ENCODE data around the gene TRIML2. TPM values are rescaled to one million over a fixed set of nuclear protein-coding genes. Genes with fewer than 3 reads are reported as not detected.

The TRIML2 gene
- 0.17 TPM in 1 of 2 replicates, not detected in the other for total RNA-seq (2021)
- Bru-seq, nascent RNA = percentile 16 among the genes with signal in this experiment
- percentile 16 among the genes with signal in this experiment for BruChase-seq, experiment 1, labeled RNA remaining after a 2-hour chase
- BruChase-seq, experiment 2, labeled RNA remaining after a 6-hour chase = percentile 6 among the genes with signal in this experiment
- long read RNA-seq = 0 reads

- ChIA-PET POLR2A (ENCODE audit: low non-redundant PET) (no interaction called here), CTCF (no interaction called here)
- H3K36me3 ChIP-seq (ENCODE audit: insufficient read depth, low read length, poor library complexity, severe bottlenecking) = no peaks in the 10 kb centered on the region
- intact Hi-C loops (cut with micrococcal nuclease; ENCODE audit: unreplicated experiment) = no loop called here
- no peak within 1 kb of the TSS for H3K4me3 ChIP-seq (ENCODE audit: low read depth, low read length, poor library complexity, severe bottlenecking)
- TF ChIP-seq EZH2 (IDR thresholded peaks at IDR 0.05; ENCODE audit: borderline replicate concordance, low read depth, low read length, poor library complexity, severe bottlenecking) (no peak), CTCF (conservative IDR thresholded peaks at IDR 0.05; ENCODE audit: low read depth, low read length) (no peak)
- no peak for DNase-seq (ENCODE audit: low spot score)
- H3K9me3 ChIP-seq (ENCODE audit: low read depth, low read length, poor library complexity, severe bottlenecking) = no peaks in the 10 kb centered on the region
- no peaks in the 10 kb centered on the region for H3K4me1 ChIP-seq (ENCODE audit: insufficient read depth, low read length, poor library complexity, severe bottlenecking)
- no peak within 1 kb of the TSS for H3K27ac ChIP-seq (ENCODE audit: low read depth, low read length, poor library complexity, severe bottlenecking)
- H3K27me3 ChIP-seq (replicated peaks; ENCODE audit: insufficient read depth, low read depth, low read length, poor library complexity) = no peaks in the 10 kb centered on the region
- BruUV-seq (replicated peaks) = no TSS peak
These were observed at the start of gene TRIML2 for GRCh38 chr4:188109157-188109755. Gene TRIML2, minus strand, starts transcription at chr4:188109603. Its CDS starts 4,235 bp downstream, at chr4:188105368.

GRCh38 chr4:188158336-188158735, 48.9 kb upstream of the TRIML2 start:
- BruUV-seq (replicated peaks) = no TSS peak
- Histone ChIP-seq H3K36me3 (ENCODE audit: insufficient read depth, low read length, poor library complexity, severe bottlenecking) (no peaks in the 10 kb centered on the region), H3K27me3 (replicated peaks; ENCODE audit: insufficient read depth, low read depth, low read length, poor library complexity) (no peaks in the 10 kb centered on the region), H3K9me3 (ENCODE audit: low read depth, low read length, poor library complexity, severe bottlenecking) (no peaks in the 10 kb centered on the region), H3K27ac (ENCODE audit: low read depth, low read length, poor library complexity, severe bottlenecking) (no peak overlapping the region), H3K4me3 (ENCODE audit: low read depth, low read length, poor library complexity, severe bottlenecking) (no peak overlapping the region), H3K4me1 (ENCODE audit: insufficient read depth, low read length, poor library complexity, severe bottlenecking) (no peaks in the 10 kb centered on the region)
- intact Hi-C loops (cut with micrococcal nuclease; ENCODE audit: unreplicated experiment) = no loop called here
- POLR2A ChIA-PET (ENCODE audit: low non-redundant PET) = no interaction called here
- DNase-seq (ENCODE audit: low spot score) = no peak
- TF ChIP-seq CTCF (conservative IDR thresholded peaks at IDR 0.05; ENCODE audit: low read depth, low read length) = no peak
- TF ChIP-seq EZH2 (IDR thresholded peaks at IDR 0.05; ENCODE audit: borderline replicate concordance, low read depth, low read length, poor library complexity, severe bottlenecking) = no peak
- CTCF ChIA-PET = interaction anchor here (0.7 kb wide), 1 partner anchor 20 kb away, joined by 4 read pairs; no protein-coding TSS in a partner anchor

- no peak for DNase-seq (ENCODE audit: low spot score)
- no TSS peak for BruUV-seq (replicated peaks)
These were observed 45.4 kb upstream of the TRIML2 start for GRCh38 chr4:188154668-188155405.

More at GRCh38 chr4:188154668-188155405, 45.4 kb upstream of the TRIML2 start:
- no peaks in the 10 kb centered on the region for H3K36me3 ChIP-seq (ENCODE audit: insufficient read depth, low read length, poor library complexity, severe bottlenecking)
- ChIA-PET CTCF (no interaction called here), POLR2A (ENCODE audit: low non-redundant PET) (no interaction called here)
- H3K27ac ChIP-seq (ENCODE audit: low read depth, low read length, poor library complexity, severe bottlenecking) = no peak overlapping the region
- intact Hi-C loops (cut with micrococcal nuclease; ENCODE audit: unreplicated experiment) = no loop called here
- no peaks in the 10 kb centered on the region for H3K4me1 ChIP-seq (ENCODE audit: insufficient read depth, low read length, poor library complexity, severe bottlenecking)
- no peaks in the 10 kb centered on the region for H3K9me3 ChIP-seq (ENCODE audit: low read depth, low read length, poor library complexity, severe bottlenecking)
- H3K27me3 ChIP-seq (replicated peaks; ENCODE audit: insufficient read depth, low read depth, low read length, poor library complexity) = no peaks in the 10 kb centered on the region
- H3K4me3 ChIP-seq (ENCODE audit: low read depth, low read length, poor library complexity, severe bottlenecking) = no peak overlapping the region
- TF ChIP-seq CTCF (conservative IDR thresholded peaks at IDR 0.05; ENCODE audit: low read depth, low read length) = no peak
- TF ChIP-seq EZH2 (IDR thresholded peaks at IDR 0.05; ENCODE audit: borderline replicate concordance, low read depth, low read length, poor library complexity, severe bottlenecking) = no peak
